Stimulated activated effector memory CD8-positive, alpha-beta T cell treated with anti-CD3 and anti-CD28 coated beads, Interleukin-12 subunit alpha, Interleukin-12 subunit beta, amount 100 ng/mL, for 72 hours (primary cell): ENCODE results near the gene PLXNB2.

ENCODE experiments used
- ATAC-seq: fragments of 150-1000 bp; cut with Tn5 transposase; 2 replicates; pipeline ENCODE4 v1.10.0; 2021
- DNase-seq, 2 donors: peaks; one replicate each; pipeline ENCODE4 v3.0.0; 2021 to 2022; ENCODE audit warnings: low spot score in 2 of 2
- H3K27ac Mint-ChIP-seq: one replicate; pipeline ENCODE4 v1.8.0; 2022; ENCODE audit warnings: mild to moderate bottlenecking, mixed read lengths
- H3K36me3 Mint-ChIP-seq: one replicate; pipeline ENCODE4 v1.8.0; 2022; ENCODE audit warnings: mild to moderate bottlenecking, mixed read lengths
- H3K4me1 Mint-ChIP-seq: one replicate; pipeline ENCODE4 v1.8.0; 2022; ENCODE audit warnings: mixed read lengths
- H3K4me3 Mint-ChIP-seq: one replicate; pipeline ENCODE4 v1.8.0; 2022; ENCODE audit warnings: mild to moderate bottlenecking, mixed read lengths
- H3K9me3 Mint-ChIP-seq: one replicate; pipeline ENCODE4 v1.8.0; 2022; ENCODE audit warnings: mixed read lengths

Gene PLXNB2

GRCh38 chr22:50310031-50310722 lies 2.7 kb upstream of the PLXNB2 start:
- ATAC-seq = no peak
- H3K9me3 Mint-ChIP-seq = no peaks in the 10 kb centered on the region
- DNase-seq = no peak
- no peak overlapping the region for H3K4me3 Mint-ChIP-seq
- no peaks in the 10 kb centered on the region for H3K36me3 Mint-ChIP-seq
- H3K27ac Mint-ChIP-seq = no peak overlapping the region
- H3K4me1 Mint-ChIP-seq = peaks cover 29% of the 10 kb centered on the region

GRCh38 chr22:50309601-50309991 lies 2.1 kb upstream of the PLXNB2 start:
- no peaks in the 10 kb centered on the region for H3K36me3 Mint-ChIP-seq
- H3K27ac Mint-ChIP-seq = no peak overlapping the region
- ATAC-seq = no peak
- H3K4me3 Mint-ChIP-seq = no peak overlapping the region
- peaks cover 23% of the 10 kb centered on the region for H3K4me1 Mint-ChIP-seq
- DNase-seq = no peak
- H3K9me3 Mint-ChIP-seq = no peaks in the 10 kb centered on the region

DNA sequence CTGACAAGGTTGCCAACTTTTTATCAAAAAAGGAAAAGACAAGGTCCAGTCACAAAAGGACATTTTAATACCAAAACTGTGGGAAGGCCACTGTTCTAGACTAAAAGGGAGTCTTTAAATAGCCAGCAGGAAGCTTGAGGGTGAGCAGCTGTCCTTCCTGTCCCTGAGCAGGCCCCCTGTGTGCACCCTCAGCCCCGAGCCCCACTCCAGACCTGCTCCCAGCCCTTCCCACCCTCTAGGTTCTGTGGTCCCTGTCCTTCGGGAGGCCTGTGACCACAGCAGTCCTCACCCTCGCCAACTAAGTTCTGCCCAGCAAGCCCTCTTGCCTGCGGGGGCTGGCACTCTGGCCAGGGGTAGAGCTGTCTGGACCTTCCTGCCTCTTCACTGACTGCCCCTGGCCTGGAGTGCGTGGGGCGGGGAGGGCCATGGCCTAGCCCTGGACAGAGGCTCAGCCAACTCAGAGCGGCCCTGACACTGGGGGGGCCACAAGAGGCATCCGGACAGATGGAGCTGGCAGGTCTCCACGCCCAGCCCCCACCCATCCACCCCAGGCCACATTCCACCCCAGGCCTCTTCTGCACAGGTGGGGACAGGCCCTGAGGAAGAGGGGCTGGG lies 1.6 kb upstream of the PLXNB2 start:
- ATAC-seq (no peak), DNase-seq (no peak)
- Mint-ChIP-seq H3K36me3 (no peaks in the 10 kb centered on the region), H3K4me3 (peak overlapping the region; percentile 72), H3K27ac (peak overlapping the region; percentile 64), H3K9me3 (no peaks in the 10 kb centered on the region), H3K4me1 (peaks cover 23% of the 10 kb centered on the region)

- Mint-ChIP-seq H3K9me3 (no peaks in the 10 kb centered on the region), H3K4me1 (peaks cover 18% of the 10 kb centered on the region), H3K27ac (peak overlapping the region; percentile 64), H3K4me3 (peak overlapping the region; percentile 72), H3K36me3 (no peaks in the 10 kb centered on the region)
- ATAC-seq (no peak), DNase-seq (no peak)
These were observed 1.1 kb upstream of the PLXNB2 start for GRCh38 chr22:50308597-50308935.

DNA sequence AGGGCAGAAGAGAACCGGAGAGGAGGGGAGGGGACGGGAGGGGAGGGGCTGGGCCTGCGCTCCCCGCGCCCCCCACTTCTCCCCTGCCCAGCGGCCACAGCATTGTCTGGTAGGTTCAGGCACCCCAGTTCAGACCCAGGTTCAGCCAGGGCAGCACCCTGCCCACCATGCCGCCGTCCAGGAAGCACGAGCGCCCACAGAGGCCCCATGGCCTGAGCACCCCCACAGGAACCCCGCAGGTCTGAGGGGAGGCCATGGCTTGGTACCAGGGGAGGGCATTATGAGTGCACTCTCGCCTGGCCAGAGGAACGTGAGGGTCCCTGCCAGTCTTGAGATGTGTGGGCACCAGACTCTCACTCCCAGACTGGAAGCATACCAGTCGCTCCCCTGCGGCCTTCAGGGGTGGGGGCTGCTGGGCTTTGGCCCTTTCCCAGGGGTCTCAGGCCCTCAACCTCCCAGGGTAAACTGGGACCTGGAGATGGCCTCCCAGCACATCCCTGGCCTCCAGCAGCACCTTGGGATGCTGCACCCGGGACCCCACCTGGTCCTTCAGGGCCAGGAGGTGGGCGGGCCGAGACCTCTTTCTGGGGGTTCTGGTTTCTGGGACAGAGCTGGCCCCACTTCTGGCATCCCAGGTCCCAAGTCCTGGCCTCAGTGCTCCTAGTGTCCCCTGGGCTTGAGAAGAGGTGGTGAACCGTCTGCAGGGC lies 597 bp upstream of the PLXNB2 start:
- no peaks in the 10 kb centered on the region for H3K36me3 Mint-ChIP-seq
- ATAC-seq (no peak), DNase-seq (no peak)
- no peak overlapping the region for H3K27ac Mint-ChIP-seq
- no peaks in the 10 kb centered on the region for H3K9me3 Mint-ChIP-seq
- peak overlapping the region; percentile 72 for H3K4me3 Mint-ChIP-seq
- peaks cover 17% of the 10 kb centered on the region for H3K4me1 Mint-ChIP-seq

DNA sequence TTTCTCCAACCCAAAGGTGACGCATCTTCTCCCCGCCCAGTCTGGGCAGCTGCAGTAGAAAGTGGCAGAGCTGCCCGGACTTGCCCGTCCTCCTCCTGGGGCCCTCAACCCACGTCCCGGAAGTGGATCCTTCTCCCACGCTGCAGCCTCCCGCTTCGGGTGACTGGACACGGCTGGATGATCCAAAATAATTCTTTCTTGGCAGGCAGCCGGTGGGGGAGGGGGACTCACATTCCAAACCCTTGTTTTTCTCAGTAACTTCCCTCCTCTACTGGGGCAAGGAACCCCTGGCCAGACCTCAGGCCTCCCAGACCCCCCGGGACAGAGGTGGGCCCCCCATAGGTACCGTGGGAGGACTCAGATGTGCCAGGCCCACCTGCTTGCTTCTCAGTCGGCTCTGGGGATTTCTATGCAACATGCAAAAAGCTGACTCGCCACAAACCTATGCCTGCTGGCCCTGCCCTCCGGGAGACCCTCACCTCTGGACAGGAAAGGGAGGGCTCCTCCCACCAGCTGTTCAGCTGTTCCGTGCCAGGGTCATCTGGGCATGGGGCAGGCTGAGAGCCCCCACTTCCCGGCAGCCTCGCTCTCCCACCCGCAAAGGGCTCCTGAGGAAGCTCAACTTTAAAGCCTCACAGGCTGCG lies 1.4 kb downstream of the PLXNB2 start:
- DNase-seq (no peak), ATAC-seq (peak; percentile 41)
- Mint-ChIP-seq H3K4me1 (peaks cover 17% of the 10 kb centered on the region), H3K36me3 (no peaks in the 10 kb centered on the region), H3K27ac (no peak overlapping the region), H3K4me3 (peak overlapping the region; percentile 72), H3K9me3 (no peaks in the 10 kb centered on the region)

GRCh38 chr22:50305393-50305922 lies 2.0 kb downstream of the PLXNB2 start:
- H3K9me3 Mint-ChIP-seq = no peaks in the 10 kb centered on the region
- H3K27ac Mint-ChIP-seq = no peak overlapping the region
- no peak for DNase-seq
- H3K4me1 Mint-ChIP-seq = peaks cover 17% of the 10 kb centered on the region
- H3K36me3 Mint-ChIP-seq = no peaks in the 10 kb centered on the region
- peak overlapping the region; percentile 72 for H3K4me3 Mint-ChIP-seq
- no peak for ATAC-seq

- Mint-ChIP-seq H3K36me3 (no peaks in the 10 kb centered on the region), H3K4me3 (no peak overlapping the region), H3K27ac (no peak overlapping the region), H3K4me1 (peaks cover 17% of the 10 kb centered on the region), H3K9me3 (no peaks in the 10 kb centered on the region)
- ATAC-seq (no peak), DNase-seq (no peak)
These were observed 2.7 kb downstream of the PLXNB2 start for GRCh38 chr22:50304528-50305392.

GRCh38 chr22:50303848-50304527 lies 3.5 kb downstream of the PLXNB2 start:
- H3K4me1 Mint-ChIP-seq = peaks cover 17% of the 10 kb centered on the region
- H3K9me3 Mint-ChIP-seq = no peaks in the 10 kb centered on the region
- H3K27ac Mint-ChIP-seq = no peak overlapping the region
- no peak for ATAC-seq
- no peak overlapping the region for H3K4me3 Mint-ChIP-seq
- no peak for DNase-seq
- no peaks in the 10 kb centered on the region for H3K36me3 Mint-ChIP-seq

GRCh38 chr22:50303515-50303847 lies 4.0 kb downstream of the PLXNB2 start:
- DNase-seq (no peak), ATAC-seq (no peak)
- Mint-ChIP-seq H3K4me3 (no peak overlapping the region), H3K9me3 (no peaks in the 10 kb centered on the region), H3K27ac (no peak overlapping the region), H3K4me1 (peaks cover 12% of the 10 kb centered on the region), H3K36me3 (no peaks in the 10 kb centered on the region)

DNA sequence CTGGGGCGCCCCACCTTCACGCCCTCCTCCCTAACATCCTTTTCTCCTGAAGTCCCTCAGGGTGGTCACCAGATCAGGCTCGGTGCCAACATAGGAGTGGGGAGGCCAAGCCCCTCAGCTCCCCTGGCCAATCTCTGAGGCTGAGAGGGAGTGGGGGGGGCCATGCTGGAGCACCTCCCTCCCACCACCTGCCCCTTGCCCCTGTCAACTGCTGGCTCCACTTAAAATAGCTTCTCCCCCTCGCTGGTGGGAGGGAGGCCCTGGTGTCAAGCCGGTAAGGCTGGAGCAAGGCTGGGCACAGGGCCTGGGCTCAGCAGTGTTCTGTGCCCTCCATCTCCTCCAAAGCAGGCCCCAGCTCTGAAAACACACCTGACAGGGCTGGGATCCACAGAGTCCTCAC lies 4.9 kb downstream of the PLXNB2 start:
- peaks cover 12% of the 10 kb centered on the region for H3K4me1 Mint-ChIP-seq
- H3K9me3 Mint-ChIP-seq = no peaks in the 10 kb centered on the region
- no peak overlapping the region for H3K4me3 Mint-ChIP-seq
- no peak for ATAC-seq
- peak overlapping the region; percentile 64 for H3K27ac Mint-ChIP-seq
- no peaks in the 10 kb centered on the region for H3K36me3 Mint-ChIP-seq
- no peak for DNase-seq

DNA sequence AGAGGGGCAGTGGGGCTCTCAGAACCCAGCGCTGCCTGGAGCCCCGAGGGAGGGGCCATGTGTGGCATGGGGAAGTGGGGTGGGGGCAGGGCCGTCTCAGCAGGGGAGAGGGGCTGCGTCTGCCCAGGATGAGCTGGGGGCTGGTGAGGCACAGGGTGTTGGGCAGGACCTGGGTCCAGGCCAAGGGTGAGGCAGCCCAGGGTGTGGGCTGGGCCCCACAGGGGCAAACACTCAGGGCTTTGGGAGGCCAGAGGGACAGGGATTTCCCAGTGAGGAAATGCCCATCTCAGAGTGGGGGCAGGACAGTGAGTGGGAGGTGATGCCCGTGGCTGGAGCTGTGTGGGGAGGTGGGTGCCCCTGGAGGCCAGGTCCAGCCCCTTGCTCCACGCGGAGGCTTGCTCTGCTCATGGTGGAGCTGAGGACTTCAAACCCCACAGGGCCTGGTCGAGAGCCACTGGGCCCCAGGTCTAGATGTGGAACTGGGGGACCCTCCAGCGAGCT lies 5.4 kb downstream of the PLXNB2 start:
- Mint-ChIP-seq H3K36me3 (no peaks in the 10 kb centered on the region), H3K4me1 (peaks cover 12% of the 10 kb centered on the region), H3K27ac (no peak overlapping the region), H3K4me3 (no peak overlapping the region), H3K9me3 (no peaks in the 10 kb centered on the region)
- DNase-seq (no peak), ATAC-seq (no peak)

DNA sequence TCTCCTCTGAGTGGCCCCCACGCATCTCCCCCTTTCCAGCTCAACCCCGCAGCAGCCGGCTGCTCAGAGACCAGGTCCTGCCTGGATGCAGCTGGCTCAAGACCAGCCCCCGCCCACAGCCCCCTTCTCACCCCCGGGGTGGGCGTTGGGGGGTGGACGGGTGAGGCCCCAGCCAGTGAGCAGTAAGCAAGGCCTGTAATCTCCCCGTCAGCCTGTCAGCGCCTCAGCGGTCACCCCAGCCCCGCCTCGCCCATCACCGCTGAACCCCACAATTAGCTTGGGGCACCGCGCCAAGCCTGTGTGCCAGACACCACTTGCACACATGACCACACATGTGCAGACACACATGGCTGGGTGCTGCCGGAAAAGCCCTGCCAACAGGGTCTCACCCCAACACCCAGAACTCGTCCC lies 5.9 kb downstream of the PLXNB2 start:
- Mint-ChIP-seq H3K4me3 (no peak overlapping the region), H3K27ac (no peak overlapping the region), H3K36me3 (no peaks in the 10 kb centered on the region), H3K9me3 (no peaks in the 10 kb centered on the region), H3K4me1 (peaks cover 12% of the 10 kb centered on the region)
- DNase-seq (no peak), ATAC-seq (no peak)

- DNase-seq (no peak), ATAC-seq (no peak)
- Mint-ChIP-seq H3K4me3 (no peak overlapping the region), H3K36me3 (no peaks in the 10 kb centered on the region), H3K9me3 (no peaks in the 10 kb centered on the region), H3K27ac (no peak overlapping the region), H3K4me1 (peaks cover 6% of the 10 kb centered on the region)
These were observed 6.7 kb downstream of the PLXNB2 start for GRCh38 chr22:50300620-50301257.
